ENCODE measurements around the gene CIDEC. TPM values are rescaled to one million over a fixed set of nuclear protein-coding genes. Genes with fewer than 3 reads are reported as not detected.

The CIDEC gene
- total and polyA plus RNA-seq, 2 of the 13 experiments (the other 11 are each of a cell fraction or from before 2014, with no cell fraction given), result 2.5 to 10.4 TPM

DNA sequence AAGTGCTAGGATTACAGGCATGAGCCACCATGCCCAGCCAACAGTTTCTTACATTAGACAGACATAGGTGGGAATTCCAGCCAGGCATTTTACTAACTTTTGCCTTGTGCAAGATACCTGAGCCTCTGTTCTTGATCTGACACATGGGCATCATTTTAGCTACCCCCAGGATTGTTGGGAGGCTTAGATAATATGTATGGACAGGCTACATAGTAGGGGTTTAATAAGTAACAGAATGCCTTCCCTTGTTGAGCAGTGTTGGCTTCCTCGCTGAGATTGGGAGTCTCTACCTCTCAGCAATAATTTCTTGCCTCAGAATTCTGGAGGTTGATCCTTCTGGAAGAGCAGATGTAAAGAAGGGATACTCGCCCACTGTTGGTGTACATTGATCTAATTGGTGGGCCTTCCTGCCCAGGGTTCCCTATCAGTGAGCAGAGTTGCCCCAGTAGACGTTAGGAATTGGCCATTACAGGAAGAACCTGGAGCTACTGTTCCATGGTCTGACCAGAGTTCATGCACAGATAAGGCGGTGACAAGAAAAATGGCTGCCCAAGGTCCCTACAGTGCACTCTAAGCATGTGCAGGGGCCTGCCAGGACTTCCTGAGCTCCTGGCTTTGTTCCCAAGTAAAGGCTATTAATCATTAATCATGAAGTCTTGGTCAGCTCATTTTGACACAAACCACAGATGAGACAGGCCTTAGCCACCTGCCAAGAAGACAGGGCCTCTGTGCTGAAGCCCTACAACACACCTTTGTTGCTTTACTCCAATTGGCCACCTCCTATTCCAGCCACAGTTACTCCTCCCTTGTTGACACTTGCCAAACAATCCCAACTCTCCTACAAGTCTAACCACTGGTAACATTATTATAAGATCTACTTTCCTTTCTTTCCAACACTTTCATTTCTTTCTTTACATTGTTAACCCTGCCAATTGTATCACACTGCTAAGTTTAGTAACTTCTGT, 17.6 kb upstream of the CIDEC start (continued):
- TF ChIP-seq, protein P1, sequence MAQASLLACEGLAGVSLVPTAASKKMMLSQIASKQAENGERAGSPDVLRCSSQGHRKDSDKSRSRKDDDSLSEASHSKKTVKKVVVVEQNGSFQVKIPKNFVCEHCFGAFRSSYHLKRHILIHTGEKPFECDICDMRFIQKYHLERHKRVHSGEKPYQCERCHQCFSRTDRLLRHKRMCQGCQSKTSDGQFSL (CRISPR knock-in tag; IDR thresholded peaks at IDR 0.05), result no peak
- no peak for TF ChIP-seq ZNF484 (CRISPR knock-in tag; IDR thresholded peaks at IDR 0.05; ENCODE audit: borderline replicate concordance, low read depth)
- 0 out of 2 replicates have a peak, but pooled peaks have one; percentile 11 for TF ChIP-seq ZNF776 (CRISPR knock-in tag; IDR thresholded peaks at IDR 0.05)
- TF ChIP-seq, protein P2, sequence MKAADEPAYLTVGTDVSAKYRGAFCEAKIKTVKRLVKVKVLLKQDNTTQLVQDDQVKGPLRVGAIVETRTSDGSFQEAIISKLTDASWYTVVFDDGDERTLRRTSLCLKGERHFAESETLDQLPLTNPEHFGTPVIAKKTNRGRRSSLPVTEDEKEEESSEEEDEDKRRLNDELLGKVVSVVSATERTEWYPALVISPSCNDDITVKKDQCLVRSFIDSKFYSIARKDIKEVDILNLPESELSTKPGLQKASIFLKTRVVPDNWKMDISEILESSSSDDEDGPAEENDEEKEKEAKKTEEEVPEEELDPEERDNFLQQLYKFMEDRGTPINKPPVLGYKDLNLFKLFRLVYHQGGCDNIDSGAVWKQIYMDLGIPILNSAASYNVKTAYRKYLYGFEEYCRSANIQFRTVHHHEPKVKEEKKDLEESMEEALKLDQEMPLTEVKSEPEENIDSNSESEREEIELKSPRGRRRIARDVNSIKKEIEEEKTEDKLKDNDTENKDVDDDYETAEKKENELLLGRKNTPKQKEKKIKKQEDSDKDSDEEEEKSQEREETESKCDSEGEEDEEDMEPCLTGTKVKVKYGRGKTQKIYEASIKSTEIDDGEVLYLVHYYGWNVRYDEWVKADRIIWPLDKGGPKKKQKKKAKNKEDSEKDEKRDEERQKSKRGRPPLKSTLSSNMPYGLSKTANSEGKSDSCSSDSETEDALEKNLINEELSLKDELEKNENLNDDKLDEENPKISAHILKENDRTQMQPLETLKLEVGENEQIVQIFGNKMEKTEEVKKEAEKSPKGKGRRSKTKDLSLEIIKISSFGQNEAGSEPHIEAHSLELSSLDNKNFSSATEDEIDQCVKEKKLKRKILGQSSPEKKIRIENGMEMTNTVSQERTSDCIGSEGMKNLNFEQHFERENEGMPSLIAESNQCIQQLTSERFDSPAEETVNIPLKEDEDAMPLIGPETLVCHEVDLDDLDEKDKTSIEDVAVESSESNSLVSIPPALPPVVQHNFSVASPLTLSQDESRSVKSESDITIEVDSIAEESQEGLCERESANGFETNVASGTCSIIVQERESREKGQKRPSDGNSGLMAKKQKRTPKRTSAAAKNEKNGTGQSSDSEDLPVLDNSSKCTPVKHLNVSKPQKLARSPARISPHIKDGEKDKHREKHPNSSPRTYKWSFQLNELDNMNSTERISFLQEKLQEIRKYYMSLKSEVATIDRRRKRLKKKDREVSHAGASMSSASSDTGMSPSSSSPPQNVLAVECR (CRISPR knock-in tag; IDR thresholded peaks at IDR 0.05; ENCODE audit: borderline replicate concordance), result peak; percentile 50; the same call in 1 of the 2 replicates
- TF ChIP-seq, protein P3, sequence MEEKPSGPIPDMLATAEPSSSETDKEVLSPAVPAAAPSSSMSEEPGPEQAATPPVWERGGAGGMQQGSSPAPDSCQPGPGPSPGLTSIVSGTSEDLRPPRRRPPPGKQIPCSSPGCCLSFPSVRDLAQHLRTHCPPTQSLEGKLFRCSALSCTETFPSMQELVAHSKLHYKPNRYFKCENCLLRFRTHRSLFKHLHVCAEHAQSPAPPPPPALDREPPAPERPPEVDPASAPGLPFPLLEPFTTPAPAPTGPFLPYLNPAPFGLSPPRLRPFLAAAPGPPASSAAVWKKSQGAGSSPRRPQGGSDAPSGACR (CRISPR knock-in tag; IDR thresholded peaks at IDR 0.05), result no peak
- TF ChIP-seq FOXP1 (IDR thresholded peaks at IDR 0.05), result no peak
- TF ChIP-seq FOXP1 (CRISPR knock-in tag; IDR thresholded peaks at IDR 0.05), result 0 out of 2 replicates have a peak, but pooled peaks have one; percentile 30
- TF ChIP-seq ZNF564 (CRISPR knock-in tag; IDR thresholded peaks at IDR 0.05), result peak; percentile 39; the same call in 1 of the 2 replicates
- peak; percentile 29 for TF ChIP-seq CEBPG (CRISPR knock-in tag; IDR thresholded peaks at IDR 0.05)
- 0 out of 2 replicates have a peak, but pooled peaks have one; percentile 61 for TF ChIP-seq DMAP1 (CRISPR knock-in tag; IDR thresholded peaks at IDR 0.05)
- TF ChIP-seq FOSL2 (CRISPR knock-in tag; IDR thresholded peaks at IDR 0.05), result peak; percentile 31; the same call in 1 of the 2 replicates
- no peak for TF ChIP-seq ZFP62 (CRISPR knock-in tag; IDR thresholded peaks at IDR 0.05)
- TF ChIP-seq, protein P4, sequence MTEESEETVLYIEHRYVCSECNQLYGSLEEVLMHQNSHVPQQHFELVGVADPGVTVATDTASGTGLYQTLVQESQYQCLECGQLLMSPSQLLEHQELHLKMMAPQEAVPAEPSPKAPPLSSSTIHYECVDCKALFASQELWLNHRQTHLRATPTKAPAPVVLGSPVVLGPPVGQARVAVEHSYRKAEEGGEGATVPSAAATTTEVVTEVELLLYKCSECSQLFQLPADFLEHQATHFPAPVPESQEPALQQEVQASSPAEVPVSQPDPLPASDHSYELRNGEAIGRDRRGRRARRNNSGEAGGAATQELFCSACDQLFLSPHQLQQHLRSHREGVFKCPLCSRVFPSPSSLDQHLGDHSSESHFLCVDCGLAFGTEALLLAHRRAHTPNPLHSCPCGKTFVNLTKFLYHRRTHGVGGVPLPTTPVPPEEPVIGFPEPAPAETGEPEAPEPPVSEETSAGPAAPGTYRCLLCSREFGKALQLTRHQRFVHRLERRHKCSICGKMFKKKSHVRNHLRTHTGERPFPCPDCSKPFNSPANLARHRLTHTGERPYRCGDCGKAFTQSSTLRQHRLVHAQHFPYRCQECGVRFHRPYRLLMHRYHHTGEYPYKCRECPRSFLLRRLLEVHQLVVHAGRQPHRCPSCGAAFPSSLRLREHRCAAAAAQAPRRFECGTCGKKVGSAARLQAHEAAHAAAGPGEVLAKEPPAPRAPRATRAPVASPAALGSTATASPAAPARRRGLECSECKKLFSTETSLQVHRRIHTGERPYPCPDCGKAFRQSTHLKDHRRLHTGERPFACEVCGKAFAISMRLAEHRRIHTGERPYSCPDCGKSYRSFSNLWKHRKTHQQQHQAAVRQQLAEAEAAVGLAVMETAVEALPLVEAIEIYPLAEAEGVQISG (CRISPR knock-in tag; IDR thresholded peaks at IDR 0.05), result peak; percentile 80
- peak; percentile 9; the same call in 1 of the 2 replicates for TF ChIP-seq TBX3 (IDR thresholded peaks at IDR 0.05; ENCODE audit: borderline replicate concordance)
- TF ChIP-seq, protein P5, sequence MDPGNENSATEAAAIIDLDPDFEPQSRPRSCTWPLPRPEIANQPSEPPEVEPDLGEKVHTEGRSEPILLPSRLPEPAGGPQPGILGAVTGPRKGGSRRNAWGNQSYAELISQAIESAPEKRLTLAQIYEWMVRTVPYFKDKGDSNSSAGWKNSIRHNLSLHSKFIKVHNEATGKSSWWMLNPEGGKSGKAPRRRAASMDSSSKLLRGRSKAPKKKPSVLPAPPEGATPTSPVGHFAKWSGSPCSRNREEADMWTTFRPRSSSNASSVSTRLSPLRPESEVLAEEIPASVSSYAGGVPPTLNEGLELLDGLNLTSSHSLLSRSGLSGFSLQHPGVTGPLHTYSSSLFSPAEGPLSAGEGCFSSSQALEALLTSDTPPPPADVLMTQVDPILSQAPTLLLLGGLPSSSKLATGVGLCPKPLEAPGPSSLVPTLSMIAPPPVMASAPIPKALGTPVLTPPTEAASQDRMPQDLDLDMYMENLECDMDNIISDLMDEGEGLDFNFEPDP (CRISPR knock-in tag; conservative IDR thresholded peaks at IDR 0.05), result no peak
- TF ChIP-seq YEATS2 (CRISPR knock-in tag; IDR thresholded peaks at IDR 0.05; ENCODE audit: borderline replicate concordance), result no peak; the same call in 1 of the 2 replicates
- peak; percentile 70; the same call in 1 of the 2 replicates for TF ChIP-seq PITX1 (CRISPR knock-in tag; IDR thresholded peaks at IDR 0.05)
- TF ChIP-seq, protein P6, sequence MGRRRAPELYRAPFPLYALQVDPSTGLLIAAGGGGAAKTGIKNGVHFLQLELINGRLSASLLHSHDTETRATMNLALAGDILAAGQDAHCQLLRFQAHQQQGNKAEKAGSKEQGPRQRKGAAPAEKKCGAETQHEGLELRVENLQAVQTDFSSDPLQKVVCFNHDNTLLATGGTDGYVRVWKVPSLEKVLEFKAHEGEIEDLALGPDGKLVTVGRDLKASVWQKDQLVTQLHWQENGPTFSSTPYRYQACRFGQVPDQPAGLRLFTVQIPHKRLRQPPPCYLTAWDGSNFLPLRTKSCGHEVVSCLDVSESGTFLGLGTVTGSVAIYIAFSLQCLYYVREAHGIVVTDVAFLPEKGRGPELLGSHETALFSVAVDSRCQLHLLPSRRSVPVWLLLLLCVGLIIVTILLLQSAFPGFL (CRISPR knock-in tag; IDR thresholded peaks at IDR 0.05), result no peak

Measured in HepG2 (cell line).